Suprapubic skin (tissue), 4 donors: ENCODE results near the gene LONP2. TPM values are rescaled to one million over a fixed set of nuclear protein-coding genes. Genes with fewer than 3 reads are reported as not detected.

ENCODE experiments used
- DNase-seq, 2 donors: peaks; one replicate each; pipeline ENCODE4 v3.0.0-alpha.2; 2019; ENCODE audit warnings: low spot score in 2 of 2
- H3K27ac ChIP-seq: fragments of 200-600 bp; sonication (generic); one replicate; pipeline ENCODE4 v1.5.1; 2019
- H3K27me3 ChIP-seq: fragments of 200-600 bp; sonication (generic); one replicate; pipeline ENCODE4 v1.5.1; 2019
- H3K36me3 ChIP-seq: fragments of 200-600 bp; sonication (generic); one replicate; pipeline ENCODE4 v1.5.1; 2019
- H3K4me1 ChIP-seq: fragments of 200-600 bp; sonication (generic); one replicate; pipeline ENCODE4 v1.5.1; 2019
- H3K4me3 ChIP-seq: fragments of 200-600 bp; sonication (generic); one replicate; pipeline ENCODE4 v1.5.1; 2019; ENCODE audit warnings: mild to moderate bottlenecking
- H3K9me3 ChIP-seq: fragments of 200-600 bp; sonication (generic); one replicate; pipeline ENCODE4 v1.5.1; 2019
- CTCF ChIP-seq, 2 donors: fragments of 200-600 bp in 1 of 2; fragments of 450-650 bp in 1 of 2; sonication (generic) in 1 of 2; IDR thresholded peaks; one replicate each; pipeline ENCODE4 v1.5.1; 2016 to 2019; ENCODE audit warnings: antibody characterized with exemption in 2 of 2, mild to moderate bottlenecking in 1 of 2, moderate library complexity in 1 of 2
- EP300 ChIP-seq: sonication (generic); formaldehyde crosslinking; IDR thresholded peaks from one replicate; pipeline ENCODE4 v1.6.1; 2017; ENCODE audit warnings: antibody characterized with exemption
- POLR2A ChIP-seq, 2 donors: fragments of 450-650 bp; IDR thresholded peaks; one replicate each; pipeline ENCODE4 v1.6.1; 2017; ENCODE audit warnings: antibody characterized with exemption in 2 of 2, mild to moderate bottlenecking in 2 of 2, moderate library complexity in 2 of 2
- POLR2AphosphoS5 ChIP-seq, 3 donors: sonication (generic); formaldehyde crosslinking; IDR thresholded peaks; one replicate each; pipeline ENCODE4 v1.6.1; 2017; ENCODE audit warnings: antibody characterized with exemption in 3 of 3
- WGBS: methylation state at CpG from one replicate; pipeline ENCODE4 v1.1.5; 2018; 5-methylcytosine and 5-hydroxymethylcytosine counted together
- total RNA-seq, 4 donors: library from RNA; depleted of rRNA; stranded (reverse); fragments of >200 nt; gene quantifications; one replicate each; pipeline ENCODE4 v1.1.0, GENCODE V29; 2016

The LONP2 gene
- total RNA-seq, 4 donors from 2014 or later = 39.6 to 97.9 (median 52.8) TPM

DNA sequence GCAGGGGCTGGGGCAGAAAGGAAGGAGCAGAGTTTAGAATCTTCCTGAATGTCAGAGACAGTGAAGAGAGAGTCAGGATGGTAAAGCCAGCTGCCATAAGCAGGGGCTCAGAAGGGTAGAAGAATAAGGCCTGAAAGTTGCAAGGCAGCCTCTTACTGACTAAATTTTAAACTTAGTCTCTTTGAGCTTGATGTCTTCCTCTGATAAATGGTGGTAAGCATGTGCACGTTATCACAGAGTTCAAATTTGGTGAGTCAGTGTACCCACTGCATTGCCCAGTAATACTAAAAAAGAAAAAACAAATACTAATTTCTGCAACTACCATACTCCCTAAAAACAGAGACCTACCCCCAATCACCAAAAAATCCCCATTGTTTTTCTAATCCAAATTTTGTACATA is 96.0 kb downstream of the LONP2 start:
- DNase-seq = no peak
- H3K4me3 ChIP-seq = no peak overlapping the region
- no peaks in the 10 kb centered on the region for H3K27me3 ChIP-seq
- H3K36me3 ChIP-seq = peaks cover 54% of the 10 kb centered on the region
- no peaks in the 10 kb centered on the region for H3K4me1 ChIP-seq
- TF ChIP-seq EP300 (no peak), POLR2A (IDR thresholded peaks at IDR 0.05) (no peak), POLR2AphosphoS5 (IDR thresholded peaks at IDR 0.05) (no peak), CTCF (IDR thresholded peaks at IDR 0.05) (no peak)
- H3K27ac ChIP-seq = no peak overlapping the region
- no peaks in the 10 kb centered on the region for H3K9me3 ChIP-seq
- 90% methylated on average over 1 of the region's 1 CpG for WGBS

DNA sequence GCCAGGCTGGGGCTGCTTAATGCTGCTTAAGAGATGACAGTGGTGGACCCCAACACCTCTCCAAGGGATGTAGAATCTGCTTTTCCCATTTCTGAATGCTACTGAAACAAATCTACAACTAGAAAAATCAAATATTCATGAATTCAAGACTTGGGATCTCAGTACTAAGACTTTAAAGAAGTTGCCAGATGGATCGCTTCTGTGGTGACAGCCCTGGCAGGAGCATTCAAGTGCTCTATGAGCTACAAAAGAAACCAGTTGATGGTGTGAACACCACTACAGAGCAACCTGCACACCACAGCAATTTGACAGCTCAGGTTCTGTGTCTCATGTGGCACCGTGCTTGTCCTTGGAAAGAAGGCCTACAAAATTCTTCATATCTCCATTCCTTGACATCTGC is 98.5 kb downstream of the LONP2 start:
- H3K27me3 ChIP-seq = no peaks in the 10 kb centered on the region
- TF ChIP-seq POLR2A (IDR thresholded peaks at IDR 0.05) (no peak), EP300 (no peak), CTCF (IDR thresholded peaks at IDR 0.05) (no peak), POLR2AphosphoS5 (IDR thresholded peaks at IDR 0.05) (no peak)
- DNase-seq = no peak
- H3K36me3 ChIP-seq = peaks cover 41% of the 10 kb centered on the region
- no peaks in the 10 kb centered on the region for H3K9me3 ChIP-seq
- no peak overlapping the region for H3K27ac ChIP-seq
- WGBS = 89% methylated on average over 2 of the region's 2 CpGs
- no peaks in the 10 kb centered on the region for H3K4me1 ChIP-seq
- no peak overlapping the region for H3K4me3 ChIP-seq

- no peak for DNase-seq
- Histone ChIP-seq H3K4me1 (no peaks in the 10 kb centered on the region), H3K27me3 (no peaks in the 10 kb centered on the region), H3K36me3 (peaks cover 61% of the 10 kb centered on the region), H3K4me3 (no peak overlapping the region), H3K9me3 (no peaks in the 10 kb centered on the region), H3K27ac (no peak overlapping the region)
- WGBS = 91% methylated on average over 9 of the region's 20 CpGs
- no peak for TF ChIP-seq CTCF (IDR thresholded peaks at IDR 0.05)
- TF ChIP-seq EP300 = no peak
- TF ChIP-seq POLR2A (IDR thresholded peaks at IDR 0.05) = no peak
- TF ChIP-seq POLR2AphosphoS5 (IDR thresholded peaks at IDR 0.05) = no peak
These were observed 103.2 kb downstream of the LONP2 start for GRCh38 chr16:48347191-48347865.

GRCh38 chr16:48347980-48348379 is 103.9 kb downstream of the LONP2 start:
- no peak for DNase-seq
- Histone ChIP-seq H3K27me3 (no peaks in the 10 kb centered on the region), H3K36me3 (peaks cover 60% of the 10 kb centered on the region), H3K9me3 (no peaks in the 10 kb centered on the region), H3K4me3 (no peak overlapping the region), H3K27ac (no peak overlapping the region), H3K4me1 (no peaks in the 10 kb centered on the region)
- no peak for TF ChIP-seq POLR2A (IDR thresholded peaks at IDR 0.05)
- TF ChIP-seq EP300 = no peak
- no peak for TF ChIP-seq CTCF (IDR thresholded peaks at IDR 0.05)
- no peak for TF ChIP-seq POLR2AphosphoS5 (IDR thresholded peaks at IDR 0.05)
- WGBS = 93% methylated on average over 4 of the region's 4 CpGs

GRCh38 chr16:48350736-48351135 is 106.6 kb downstream of the LONP2 start:
- DNase-seq = no peak
- H3K4me1 ChIP-seq = peaks cover 8% of the 10 kb centered on the region
- no peak overlapping the region for H3K27ac ChIP-seq
- TF ChIP-seq EP300 = no peak
- TF ChIP-seq POLR2A (IDR thresholded peaks at IDR 0.05) = no peak
- TF ChIP-seq POLR2AphosphoS5 (IDR thresholded peaks at IDR 0.05) = no peak
- TF ChIP-seq CTCF (IDR thresholded peaks at IDR 0.05) = no peak
- no peak overlapping the region for H3K4me3 ChIP-seq
- peaks cover 67% of the 10 kb centered on the region for H3K36me3 ChIP-seq
- no peaks in the 10 kb centered on the region for H3K27me3 ChIP-seq
- WGBS = 63% methylated on average over 3 of the region's 3 CpGs
- no peaks in the 10 kb centered on the region for H3K9me3 ChIP-seq
